ENCODE measurements around the gene C19orf73.
"Not testable (repeated sequence)": the region's sequence is repeated elsewhere in the genome, so short reads cannot be mapped to it uniquely, and the experiment has no call there.

Gene C19orf73

GRCh38 chr19:49081273-49081672, 37.7 kb downstream of the C19orf73 start:
- Histone ChIP-seq H3F3A (ENCODE audit: low read depth) (no peaks in the 10 kb centered on the region), H3K36me3 (ENCODE audit: insufficient read depth, low read length) (no peaks in the 10 kb centered on the region), H3K4me3 (ENCODE audit: low read length, poor library complexity, severe bottlenecking) (no peak overlapping the region), H3K27me3 (ENCODE audit: insufficient read depth, low read length, poor library complexity, severe bottlenecking) (peaks cover 5% of the 10 kb centered on the region), H3K9ac (ENCODE audit: low read depth, low read length, poor library complexity, severe bottlenecking) (no peak overlapping the region), H3K4me2 (ENCODE audit: low read depth, low read length, poor library complexity, severe bottlenecking) (no peak overlapping the region), H3K79me2 (ENCODE audit: insufficient read depth, low read length) (peaks cover 10% of the 10 kb centered on the region), H2AFZ (ENCODE audit: low read length) (no peak overlapping the region; the same call in 1 of the 2 replicates), H3K4me1 (ENCODE audit: insufficient read depth, low read length, poor library complexity, severe bottlenecking) (peaks cover 4% of the 10 kb centered on the region), H4K20me1 (ENCODE audit: insufficient read depth, low read length, poor library complexity, severe bottlenecking) (peaks cover 9% of the 10 kb centered on the region), H3K9me2 (replicated peaks; ENCODE audit: low read depth, low read length) (no peaks in the 10 kb centered on the region), H3K9me3 (ENCODE audit: insufficient read depth, low read depth, low read length) (no peaks in the 10 kb centered on the region)
- TF ChIP-seq CTCF (conservative IDR thresholded peaks at IDR 0.05; ENCODE audit: low read length): no peak
- TF ChIP-seq EZH2phosphoT487 (IDR thresholded peaks at IDR 0.05; ENCODE audit: borderline replicate concordance): no peak

- Histone ChIP-seq H3K36me3 (ENCODE audit: insufficient read depth, low read length) (no peaks in the 10 kb centered on the region), H2AFZ (ENCODE audit: low read length) (no peak overlapping the region), H3K9me2 (replicated peaks; ENCODE audit: low read depth, low read length) (no peaks in the 10 kb centered on the region), H4K20me1 (ENCODE audit: insufficient read depth, low read length, poor library complexity, severe bottlenecking) (no peaks in the 10 kb centered on the region), H3F3A (ENCODE audit: low read depth) (no peaks in the 10 kb centered on the region), H3K9ac (ENCODE audit: low read depth, low read length, poor library complexity, severe bottlenecking) (no peak overlapping the region), H3K4me2 (ENCODE audit: low read depth, low read length, poor library complexity, severe bottlenecking) (no peak overlapping the region), H3K27me3 (ENCODE audit: insufficient read depth, low read length, poor library complexity, severe bottlenecking) (no peaks in the 10 kb centered on the region), H3K4me1 (ENCODE audit: insufficient read depth, low read length, poor library complexity, severe bottlenecking) (peaks cover 4% of the 10 kb centered on the region), H3K4me3 (ENCODE audit: low read length, poor library complexity, severe bottlenecking) (no peak overlapping the region), H3K79me2 (ENCODE audit: insufficient read depth, low read length) (peaks cover 2% of the 10 kb centered on the region), H3K9me3 (ENCODE audit: insufficient read depth, low read depth, low read length) (no peaks in the 10 kb centered on the region)
- TF ChIP-seq CTCF (conservative IDR thresholded peaks at IDR 0.05; ENCODE audit: low read length) (no peak), EZH2phosphoT487 (IDR thresholded peaks at IDR 0.05; ENCODE audit: borderline replicate concordance) (no peak)
These were observed 38.6 kb downstream of the C19orf73 start for GRCh38 chr19:49080392-49080791.

- peak; percentile 50 for TF ChIP-seq CTCF (conservative IDR thresholded peaks at IDR 0.05; ENCODE audit: low read length)
- H3K4me1 ChIP-seq (ENCODE audit: insufficient read depth, low read length, poor library complexity, severe bottlenecking); H2AFZ ChIP-seq (ENCODE audit: low read length): not testable (repeated sequence)
These were observed 44.1 kb downstream of the C19orf73 start for GRCh38 chr19:49074869-49075268.

More at GRCh38 chr19:49074869-49075268, 44.1 kb downstream of the C19orf73 start:
- H4K20me1 ChIP-seq (ENCODE audit: insufficient read depth, low read length, poor library complexity, severe bottlenecking); H3K27me3 ChIP-seq (ENCODE audit: insufficient read depth, low read length, poor library complexity, severe bottlenecking); H3K36me3 ChIP-seq (ENCODE audit: insufficient read depth, low read length); H3F3A ChIP-seq (ENCODE audit: low read depth); H3K9me2 ChIP-seq (replicated peaks; ENCODE audit: low read depth, low read length); H3K4me2 ChIP-seq (ENCODE audit: low read depth, low read length, poor library complexity, severe bottlenecking); H3K9ac ChIP-seq (ENCODE audit: low read depth, low read length, poor library complexity, severe bottlenecking); H3K4me3 ChIP-seq (ENCODE audit: low read length, poor library complexity, severe bottlenecking); H3K79me2 ChIP-seq (ENCODE audit: insufficient read depth, low read length); H3K9me3 ChIP-seq (ENCODE audit: insufficient read depth, low read depth, low read length): not testable (repeated sequence)

All from Loucy (cell line).